ENCODE data around the gene ATXN1. TPM values are rescaled to one million over a fixed set of nuclear protein-coding genes. Genes with fewer than 3 reads are reported as not detected.
"Not testable (repeated sequence)": the region's sequence is repeated elsewhere in the genome, so short reads cannot be mapped to it uniquely, and the experiment has no call there.

The ATXN1 gene
- total RNA-seq, 1 donor from 2014 or later = 64.5 TPM

DNA sequence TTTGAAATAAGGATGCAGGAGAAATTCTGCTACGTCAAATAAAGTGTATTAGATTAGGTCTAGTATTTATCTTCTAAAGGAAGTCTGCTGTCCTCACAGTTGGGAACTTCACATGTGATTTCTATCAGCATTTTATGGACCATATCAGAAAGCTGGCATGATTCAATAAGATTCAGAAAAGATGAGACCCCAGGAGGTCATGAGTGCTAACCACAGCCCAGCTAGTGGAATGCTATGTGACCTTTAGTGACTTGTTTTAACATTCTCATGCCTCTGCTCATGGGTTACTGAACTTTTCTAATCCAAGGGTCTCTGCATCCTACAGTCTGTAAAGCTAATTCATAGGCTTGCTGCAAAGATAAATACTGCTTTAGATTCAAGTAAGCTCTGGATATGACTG lies 372.8 kb downstream of the ATXN1 start:
- H3K9me3 Mint-ChIP-seq (ENCODE audit: low read depth) = no peaks in the 10 kb centered on the region
- H3K4me3 Mint-ChIP-seq (ENCODE audit: unreplicated experiment) = no peak overlapping the region
- peak overlapping the region; percentile 51 for H3K27ac Mint-ChIP-seq (ENCODE audit: unreplicated experiment)
- DNase-seq (ENCODE audit: low spot score) = no peak
- H3K27me3 Mint-ChIP-seq (ENCODE audit: low read depth) = no peaks in the 10 kb centered on the region
- TF ChIP-seq, protein P1, sequence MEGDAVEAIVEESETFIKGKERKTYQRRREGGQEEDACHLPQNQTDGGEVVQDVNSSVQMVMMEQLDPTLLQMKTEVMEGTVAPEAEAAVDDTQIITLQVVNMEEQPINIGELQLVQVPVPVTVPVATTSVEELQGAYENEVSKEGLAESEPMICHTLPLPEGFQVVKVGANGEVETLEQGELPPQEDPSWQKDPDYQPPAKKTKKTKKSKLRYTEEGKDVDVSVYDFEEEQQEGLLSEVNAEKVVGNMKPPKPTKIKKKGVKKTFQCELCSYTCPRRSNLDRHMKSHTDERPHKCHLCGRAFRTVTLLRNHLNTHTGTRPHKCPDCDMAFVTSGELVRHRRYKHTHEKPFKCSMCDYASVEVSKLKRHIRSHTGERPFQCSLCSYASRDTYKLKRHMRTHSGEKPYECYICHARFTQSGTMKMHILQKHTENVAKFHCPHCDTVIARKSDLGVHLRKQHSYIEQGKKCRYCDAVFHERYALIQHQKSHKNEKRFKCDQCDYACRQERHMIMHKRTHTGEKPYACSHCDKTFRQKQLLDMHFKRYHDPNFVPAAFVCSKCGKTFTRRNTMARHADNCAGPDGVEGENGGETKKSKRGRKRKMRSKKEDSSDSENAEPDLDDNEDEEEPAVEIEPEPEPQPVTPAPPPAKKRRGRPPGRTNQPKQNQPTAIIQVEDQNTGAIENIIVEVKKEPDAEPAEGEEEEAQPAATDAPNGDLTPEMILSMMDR (IDR thresholded peaks at IDR 0.05) = no peak
- H3K4me1 Mint-ChIP-seq (ENCODE audit: low read depth) = peaks cover 41% of the 10 kb centered on the region
- H3K36me3 Mint-ChIP-seq (ENCODE audit: low read depth) = peaks cover 5% of the 10 kb centered on the region

DNA sequence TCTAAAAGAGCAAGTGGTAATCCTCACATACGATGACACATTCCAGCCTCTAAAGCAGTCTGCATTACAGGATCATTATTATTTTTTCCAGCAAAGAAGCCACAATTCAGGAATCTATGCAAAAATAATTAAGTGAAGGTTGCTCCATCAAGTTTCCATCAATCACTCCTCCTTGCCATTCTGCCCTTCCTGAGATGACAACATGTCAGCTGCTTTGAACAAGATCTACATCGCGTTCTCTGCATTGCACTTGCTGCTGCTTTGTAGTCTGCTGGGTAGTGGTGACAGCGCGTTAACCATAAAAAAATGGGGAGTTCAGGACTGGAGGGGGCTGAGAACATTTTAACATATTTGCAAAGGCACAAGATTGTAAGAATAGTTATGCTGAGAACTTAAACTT lies 375.2 kb downstream of the ATXN1 start:
- DNase-seq (ENCODE audit: low spot score) = no peak
- Mint-ChIP-seq H3K4me3 (ENCODE audit: unreplicated experiment) (no peak overlapping the region), H3K36me3 (ENCODE audit: low read depth) (peaks cover 5% of the 10 kb centered on the region), H3K27ac (ENCODE audit: unreplicated experiment) (no peak overlapping the region), H3K9me3 (ENCODE audit: low read depth) (no peaks in the 10 kb centered on the region), H3K27me3 (ENCODE audit: low read depth) (no peaks in the 10 kb centered on the region), H3K4me1 (ENCODE audit: low read depth) (peaks cover 22% of the 10 kb centered on the region)
- TF ChIP-seq, protein P1 (IDR thresholded peaks at IDR 0.05) = no peak

DNA sequence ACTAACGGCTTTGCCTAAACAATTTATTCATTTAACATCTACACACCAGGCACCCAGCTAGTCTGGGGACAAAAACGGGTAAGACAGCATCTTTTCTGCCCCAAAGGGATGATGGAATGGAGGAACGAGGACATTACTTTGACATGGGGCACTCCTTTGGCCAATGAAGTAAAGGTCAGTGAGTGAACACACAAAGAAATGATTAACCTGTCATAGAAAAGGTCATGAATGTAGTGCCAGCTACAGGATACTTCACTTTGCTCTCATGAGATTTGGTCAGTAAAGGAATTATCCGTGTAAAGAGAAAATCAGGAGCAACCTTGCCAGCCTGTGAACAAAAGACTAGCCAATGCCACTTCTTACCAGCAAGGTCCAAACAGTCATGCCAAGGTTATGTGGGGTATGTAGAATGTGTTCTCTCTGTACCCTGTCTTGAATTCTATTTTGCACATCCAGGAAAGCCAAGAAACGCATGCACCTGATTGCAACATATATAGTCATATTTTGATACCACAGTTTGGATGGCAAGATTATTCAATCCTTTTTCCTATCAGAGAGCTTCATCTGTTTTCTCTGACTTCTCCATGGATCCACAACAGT lies 377.6 kb downstream of the ATXN1 start:
- Mint-ChIP-seq H3K9me3 (ENCODE audit: low read depth) (no peaks in the 10 kb centered on the region), H3K27ac (ENCODE audit: unreplicated experiment) (no peak overlapping the region), H3K4me1 (ENCODE audit: low read depth) (peaks cover 14% of the 10 kb centered on the region), H3K36me3 (ENCODE audit: low read depth) (peaks cover 5% of the 10 kb centered on the region), H3K27me3 (ENCODE audit: low read depth) (no peaks in the 10 kb centered on the region), H3K4me3 (ENCODE audit: unreplicated experiment) (no peak overlapping the region)
- TF ChIP-seq, protein P1 (IDR thresholded peaks at IDR 0.05) = no peak
- no peak for DNase-seq (ENCODE audit: low spot score)

DNA sequence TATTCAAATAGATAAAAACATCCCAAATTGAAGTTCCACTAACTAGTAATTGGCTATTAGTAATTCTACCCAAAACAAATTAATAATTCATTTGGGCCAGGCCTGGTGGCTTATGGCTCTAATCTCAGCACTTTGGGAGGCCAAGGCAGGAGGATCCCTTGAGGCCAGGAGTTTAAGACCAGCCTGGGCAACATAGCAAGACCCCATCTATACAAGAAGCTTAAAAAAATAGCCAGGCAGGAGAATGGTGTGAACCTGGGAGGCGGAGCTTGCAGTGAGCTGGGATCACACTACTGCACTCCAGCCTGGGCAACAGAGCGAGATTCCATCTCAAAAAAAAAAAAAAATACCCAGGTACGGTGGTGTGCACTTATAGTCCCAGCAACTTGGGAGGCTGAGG lies 379.3 kb downstream of the ATXN1 start:
- not testable (repeated sequence) for H3K9me3 Mint-ChIP-seq (ENCODE audit: low read depth); H3K36me3 Mint-ChIP-seq (ENCODE audit: low read depth); H3K4me3 Mint-ChIP-seq (ENCODE audit: unreplicated experiment); H3K27ac Mint-ChIP-seq (ENCODE audit: unreplicated experiment); H3K27me3 Mint-ChIP-seq (ENCODE audit: low read depth); H3K4me1 Mint-ChIP-seq (ENCODE audit: low read depth); DNase-seq (ENCODE audit: low spot score)

DNA sequence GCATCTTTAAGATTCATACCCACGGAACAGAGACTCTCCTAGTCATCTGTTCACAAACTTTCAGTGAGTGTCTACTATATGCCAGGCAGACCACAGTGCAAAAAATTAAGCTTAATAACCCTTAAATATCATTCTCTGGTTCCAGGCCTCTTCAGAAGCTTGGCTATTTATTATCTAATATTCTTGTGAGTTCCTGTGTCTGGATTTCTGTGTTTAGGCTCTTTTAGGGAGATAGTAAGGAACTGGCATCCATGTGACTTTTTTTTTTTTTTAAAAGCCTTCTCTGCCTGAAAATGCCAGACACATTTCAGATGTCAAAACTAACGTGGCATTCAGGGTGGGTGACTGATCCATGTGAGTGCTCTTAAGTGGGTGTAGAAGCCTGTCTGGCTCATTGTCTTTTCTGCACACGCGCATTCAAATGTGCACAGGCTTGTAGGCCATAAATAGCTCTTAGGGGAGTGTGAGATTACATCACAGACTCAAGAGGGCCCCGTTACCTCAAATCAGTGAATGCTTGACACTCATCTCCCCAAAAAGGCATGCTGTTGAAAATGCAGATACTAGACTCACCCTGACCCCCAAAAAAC lies 380.9 kb downstream of the ATXN1 start:
- Mint-ChIP-seq H3K9me3 (ENCODE audit: low read depth) (no peaks in the 10 kb centered on the region), H3K4me3 (ENCODE audit: unreplicated experiment) (no peak overlapping the region), H3K27ac (ENCODE audit: unreplicated experiment) (no peak overlapping the region), H3K27me3 (ENCODE audit: low read depth) (no peaks in the 10 kb centered on the region), H3K36me3 (ENCODE audit: low read depth) (peaks cover 7% of the 10 kb centered on the region), H3K4me1 (ENCODE audit: low read depth) (peaks cover 12% of the 10 kb centered on the region)
- no peak for DNase-seq (ENCODE audit: low spot score)
- TF ChIP-seq, protein P1 (IDR thresholded peaks at IDR 0.05) = no peak

DNA sequence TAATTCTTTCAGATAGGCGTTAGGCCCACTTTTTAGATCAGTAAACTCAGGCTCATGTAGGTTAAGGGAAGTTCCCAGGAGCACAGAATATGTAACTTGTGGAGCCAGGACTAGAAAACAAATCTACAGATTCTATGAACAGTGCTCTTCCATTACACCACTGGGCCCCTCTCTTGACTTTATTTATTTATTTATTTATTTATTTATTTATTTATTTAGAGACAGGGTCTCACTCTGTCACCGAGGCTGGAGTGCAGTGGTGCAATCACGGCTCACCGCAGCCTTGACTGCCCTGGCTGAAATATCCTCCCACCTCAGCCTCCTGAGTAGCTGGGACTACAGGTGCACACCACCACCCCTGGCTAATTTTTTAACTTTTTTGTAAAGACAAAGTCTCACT lies 382.9 kb downstream of the ATXN1 start:
- H3K4me1 Mint-ChIP-seq (ENCODE audit: low read depth) = peaks cover 21% of the 10 kb centered on the region
- not testable (repeated sequence) for H3K36me3 Mint-ChIP-seq (ENCODE audit: low read depth); H3K27me3 Mint-ChIP-seq (ENCODE audit: low read depth); H3K4me3 Mint-ChIP-seq (ENCODE audit: unreplicated experiment); DNase-seq (ENCODE audit: low spot score); H3K27ac Mint-ChIP-seq (ENCODE audit: unreplicated experiment); H3K9me3 Mint-ChIP-seq (ENCODE audit: low read depth)

Data from chondrocyte (in vitro differentiated cells).